Endothelial cell of umbilical vein (primary cell): ENCODE results near the gene PRDM1.

ENCODE experiments used
- CTCF ChIP-seq, 2 donors: IDR thresholded peaks; 1 replicate in 1 of 2; 2 replicates in 1 of 2; pipeline ENCODE4 v1.5.1; 2011; ENCODE audit warnings: low read length in 2 of 2, mild to moderate bottlenecking in 2 of 2, moderate library complexity in 2 of 2, control low read depth in 1 of 2, inconsistent platforms in 1 of 2, low read depth in 1 of 2; ENCODE audit not compliant: insufficient read depth in 1 of 2; ENCODE audit errors: extremely low read depth in 1 of 2
- EZH2 ChIP-seq: IDR thresholded peaks from 2 replicates; pipeline ENCODE4 v1.6.1; 2012; ENCODE audit warnings: borderline replicate concordance, low read depth, mild to moderate bottlenecking, moderate library complexity, low read length, inconsistent platforms; ENCODE audit not compliant: severe bottlenecking

GRCh38 chr6:106048336-106048735 is 37.8 kb upstream of the PRDM1 start:
- TF ChIP-seq CTCF (IDR thresholded peaks at IDR 0.05; ENCODE audit: extremely low read depth in 1 of 2, insufficient read depth in 1 of 2, low read depth in 1 of 2, low read length in 2 of 2) = no peak
- no peak for TF ChIP-seq EZH2
